Measurements from ENCODE around the gene NDEL1.

NDEL1 gene

GRCh38 chr17:8451933-8452614 is 16.4 kb downstream of the NDEL1 start:
- DNase-seq (ENCODE audit: low read depth): no peak
- no peak overlapping the region for H3K4me3 ChIP-seq (ENCODE audit: low read depth, low read length)
- TF ChIP-seq, protein P1, sequence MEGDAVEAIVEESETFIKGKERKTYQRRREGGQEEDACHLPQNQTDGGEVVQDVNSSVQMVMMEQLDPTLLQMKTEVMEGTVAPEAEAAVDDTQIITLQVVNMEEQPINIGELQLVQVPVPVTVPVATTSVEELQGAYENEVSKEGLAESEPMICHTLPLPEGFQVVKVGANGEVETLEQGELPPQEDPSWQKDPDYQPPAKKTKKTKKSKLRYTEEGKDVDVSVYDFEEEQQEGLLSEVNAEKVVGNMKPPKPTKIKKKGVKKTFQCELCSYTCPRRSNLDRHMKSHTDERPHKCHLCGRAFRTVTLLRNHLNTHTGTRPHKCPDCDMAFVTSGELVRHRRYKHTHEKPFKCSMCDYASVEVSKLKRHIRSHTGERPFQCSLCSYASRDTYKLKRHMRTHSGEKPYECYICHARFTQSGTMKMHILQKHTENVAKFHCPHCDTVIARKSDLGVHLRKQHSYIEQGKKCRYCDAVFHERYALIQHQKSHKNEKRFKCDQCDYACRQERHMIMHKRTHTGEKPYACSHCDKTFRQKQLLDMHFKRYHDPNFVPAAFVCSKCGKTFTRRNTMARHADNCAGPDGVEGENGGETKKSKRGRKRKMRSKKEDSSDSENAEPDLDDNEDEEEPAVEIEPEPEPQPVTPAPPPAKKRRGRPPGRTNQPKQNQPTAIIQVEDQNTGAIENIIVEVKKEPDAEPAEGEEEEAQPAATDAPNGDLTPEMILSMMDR (IDR thresholded peaks at IDR 0.05; ENCODE audit: insufficient read depth, low read depth, low read length, missing control alignments): no peak

- no peak for DNase-seq (ENCODE audit: low read depth)
- TF ChIP-seq, protein P1 (IDR thresholded peaks at IDR 0.05; ENCODE audit: insufficient read depth, low read depth, low read length, missing control alignments): no peak
- H3K4me3 ChIP-seq (ENCODE audit: low read depth, low read length): no peak overlapping the region
Measured at GRCh38 chr17:8453326-8453725, 17.6 kb downstream of the NDEL1 start.

GRCh38 chr17:8455665-8456209 is 20.1 kb downstream of the NDEL1 start:
- TF ChIP-seq, protein P1 (IDR thresholded peaks at IDR 0.05; ENCODE audit: insufficient read depth, low read depth, low read length, missing control alignments): no peak
- H3K4me3 ChIP-seq (ENCODE audit: low read depth, low read length): no peak overlapping the region
- DNase-seq (ENCODE audit: low read depth): no peak

DNA sequence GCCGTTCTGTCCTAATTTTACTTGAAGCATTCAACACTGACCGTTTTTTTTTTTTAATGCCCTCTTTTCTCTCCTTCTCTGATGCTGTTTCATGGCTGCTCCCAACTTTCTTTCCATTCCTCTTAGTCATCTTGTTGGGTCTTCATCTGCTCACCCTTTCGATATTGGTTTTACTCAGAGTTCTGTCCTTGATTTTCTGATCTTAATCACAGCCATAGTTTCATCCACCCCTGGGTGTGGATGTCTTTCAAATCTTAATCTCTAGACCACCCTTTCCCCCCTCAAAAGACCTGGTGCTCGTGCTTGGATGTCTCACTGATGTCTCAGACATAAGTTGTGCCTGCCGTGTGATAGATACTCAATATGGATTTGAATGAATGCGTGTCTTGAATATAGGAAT is 22.4 kb downstream of the NDEL1 start:
- DNase-seq (ENCODE audit: low read depth): no peak
- TF ChIP-seq, protein P1 (IDR thresholded peaks at IDR 0.05; ENCODE audit: insufficient read depth, low read depth, low read length, missing control alignments): no peak
- no peak overlapping the region for H3K4me3 ChIP-seq (ENCODE audit: low read depth, low read length)

DNA sequence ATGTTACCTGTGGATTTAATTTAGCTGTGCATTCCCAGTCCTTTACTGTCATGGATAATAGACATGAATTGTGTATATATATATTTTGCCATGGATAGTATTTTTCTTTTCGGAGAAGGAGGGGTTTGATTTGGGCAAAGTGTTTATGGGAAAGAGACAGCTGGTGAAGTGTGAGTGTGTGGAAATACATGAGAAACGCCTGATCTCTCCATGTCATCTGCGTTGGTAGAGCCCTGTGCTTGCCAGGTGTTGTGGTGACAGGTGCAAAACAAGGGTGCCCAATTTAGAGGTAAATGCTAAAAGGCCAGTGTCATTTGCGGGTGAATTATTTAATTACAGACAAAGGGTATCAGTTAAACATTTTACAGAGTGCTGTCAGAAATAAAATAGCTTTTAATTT is 23.4 kb downstream of the NDEL1 start:
- TF ChIP-seq, protein P1 (IDR thresholded peaks at IDR 0.05; ENCODE audit: insufficient read depth, low read depth, low read length, missing control alignments): no peak
- no peak overlapping the region for H3K4me3 ChIP-seq (ENCODE audit: low read depth, low read length)
- no peak for DNase-seq (ENCODE audit: low read depth)

GRCh38 chr17:8459831-8460230 is 24.1 kb downstream of the NDEL1 start:
- H3K4me3 ChIP-seq (ENCODE audit: low read depth, low read length): no peak overlapping the region
- TF ChIP-seq, protein P1 (IDR thresholded peaks at IDR 0.05; ENCODE audit: insufficient read depth, low read depth, low read length, missing control alignments): no peak
- no peak for DNase-seq (ENCODE audit: low read depth)

GRCh38 chr17:8462564-8462963 is 26.9 kb downstream of the NDEL1 start:
- DNase-seq (ENCODE audit: low read depth): no peak
- no peak overlapping the region for H3K4me3 ChIP-seq (ENCODE audit: low read depth, low read length)
- TF ChIP-seq, protein P1 (IDR thresholded peaks at IDR 0.05; ENCODE audit: insufficient read depth, low read depth, low read length, missing control alignments): no peak
